Right lung (tissue), 5 donors: ENCODE measurements around the gene ALDH3B1. TPM values are rescaled to one million over a fixed set of nuclear protein-coding genes. Genes with fewer than 3 reads are reported as not detected.

Experiments used
- DNase-seq, 2 donors: peaks; one replicate each; pipeline ENCODE4 v3.0.0-alpha.2; 2013
- polyA plus RNA-seq, 5 donors: library from polyadenylated mRNA; unstranded; fragments of 120-200 nt; gene quantifications; one replicate each; pipeline versions ENCODE4 v1.2.1 to v1.2.3, GENCODE V29; 2013; ENCODE audit warnings: inconsistent platforms in 1 of 5, low replicate concordance in 1 of 5; ENCODE audit not compliant: insufficient read length in 5 of 5, insufficient read depth in 1 of 5

Gene ALDH3B1
- polyA plus RNA-seq, 5 donors: 10.7 to 21.4 (median 11.7) TPM

DNA sequence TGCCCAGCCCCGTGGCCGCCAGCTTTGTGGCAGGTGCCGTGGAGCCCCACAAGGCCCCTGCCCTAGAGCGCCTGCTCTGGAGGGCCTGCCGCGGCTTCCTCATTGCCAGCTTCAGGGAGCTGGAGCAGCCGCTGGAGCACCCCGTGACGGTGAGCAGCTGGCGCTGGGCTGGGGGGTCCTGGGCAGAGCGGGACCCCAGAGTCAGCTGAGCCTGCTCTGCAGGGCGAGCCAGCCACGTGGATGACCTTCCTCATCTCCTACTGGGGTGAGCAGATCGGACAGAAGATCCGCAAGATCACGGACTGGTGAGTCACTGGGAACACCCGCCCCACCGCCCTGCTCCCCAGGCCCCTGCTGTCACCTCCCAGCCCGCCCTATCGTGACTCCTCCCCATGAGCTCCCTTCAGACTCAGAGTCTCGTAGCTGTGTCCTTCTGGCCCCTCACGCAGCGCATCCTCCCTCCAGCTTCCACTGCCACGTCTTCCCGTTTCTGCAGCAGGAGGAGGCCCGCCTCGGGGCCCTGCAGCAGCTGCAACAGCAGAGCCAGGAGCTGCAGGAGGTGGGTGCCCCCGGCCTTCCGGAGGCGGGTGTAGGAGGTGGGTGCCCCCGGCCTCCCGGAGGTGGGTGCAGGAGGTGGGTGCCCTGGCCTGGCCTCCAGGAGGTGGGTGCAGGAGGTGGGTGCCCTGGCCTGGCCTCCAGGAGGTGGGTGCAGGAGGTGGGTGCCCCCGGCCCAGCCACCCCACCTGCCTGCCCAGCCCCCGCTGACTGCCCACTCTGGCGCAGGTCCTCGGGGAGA lies 33.4 kb downstream of the ALDH3B1 start:
- no peak for DNase-seq

DNA sequence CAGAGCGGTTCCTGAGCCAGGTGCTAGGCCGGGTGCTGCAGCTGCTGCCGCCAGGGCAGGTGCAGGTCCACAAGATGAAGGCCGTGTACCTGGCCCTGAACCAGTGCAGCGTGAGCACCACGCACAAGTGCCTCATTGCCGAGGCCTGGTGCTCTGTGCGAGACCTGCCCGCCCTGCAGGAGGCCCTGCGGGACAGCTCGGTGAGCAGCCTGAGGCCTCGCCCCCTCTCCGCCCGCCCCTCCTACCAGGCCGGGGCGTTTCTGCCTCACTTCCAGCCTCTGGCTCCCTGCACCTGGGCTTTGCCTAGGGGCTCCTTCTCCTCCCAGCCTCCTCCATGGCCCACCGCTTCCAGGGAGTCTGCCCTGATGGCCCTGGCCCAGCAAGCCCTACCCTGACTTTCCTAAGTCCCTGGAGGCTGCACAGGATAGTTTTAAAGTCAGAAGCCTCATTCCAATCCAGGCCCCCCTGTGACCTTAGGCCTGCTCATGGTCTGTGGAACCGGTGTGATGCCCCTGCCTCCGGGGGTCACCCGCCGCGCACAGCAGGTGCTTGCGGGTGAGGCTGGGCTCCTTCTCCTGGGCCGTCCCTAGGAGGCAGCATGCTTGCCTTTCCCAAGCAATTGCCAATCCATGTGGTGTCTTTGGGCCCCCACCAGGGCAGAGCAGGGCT lies 34.2 kb downstream of the ALDH3B1 start:
- DNase-seq: no peak

DNA sequence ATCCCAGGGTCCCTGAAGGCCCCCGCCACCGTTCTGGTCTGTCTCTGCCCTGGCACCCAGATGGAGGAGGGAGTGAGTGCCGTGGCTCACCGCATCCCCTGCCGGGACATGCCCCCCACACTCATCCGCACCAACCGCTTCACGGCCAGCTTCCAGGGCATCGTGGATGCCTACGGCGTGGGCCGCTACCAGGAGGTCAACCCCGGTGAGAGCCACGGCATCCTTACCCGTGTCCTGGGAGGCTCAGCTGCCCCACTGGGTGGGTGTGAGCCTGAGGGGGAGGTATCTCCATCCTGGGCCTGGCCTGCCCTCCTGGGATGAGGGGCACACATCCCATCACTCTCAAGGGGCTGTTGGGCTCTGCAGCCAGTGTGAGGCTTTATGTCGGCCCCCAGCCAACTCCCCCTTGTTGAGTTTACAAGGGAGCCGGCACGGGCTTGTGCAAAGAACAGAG lies 34.8 kb downstream of the ALDH3B1 start:
- no peak for DNase-seq

DNA sequence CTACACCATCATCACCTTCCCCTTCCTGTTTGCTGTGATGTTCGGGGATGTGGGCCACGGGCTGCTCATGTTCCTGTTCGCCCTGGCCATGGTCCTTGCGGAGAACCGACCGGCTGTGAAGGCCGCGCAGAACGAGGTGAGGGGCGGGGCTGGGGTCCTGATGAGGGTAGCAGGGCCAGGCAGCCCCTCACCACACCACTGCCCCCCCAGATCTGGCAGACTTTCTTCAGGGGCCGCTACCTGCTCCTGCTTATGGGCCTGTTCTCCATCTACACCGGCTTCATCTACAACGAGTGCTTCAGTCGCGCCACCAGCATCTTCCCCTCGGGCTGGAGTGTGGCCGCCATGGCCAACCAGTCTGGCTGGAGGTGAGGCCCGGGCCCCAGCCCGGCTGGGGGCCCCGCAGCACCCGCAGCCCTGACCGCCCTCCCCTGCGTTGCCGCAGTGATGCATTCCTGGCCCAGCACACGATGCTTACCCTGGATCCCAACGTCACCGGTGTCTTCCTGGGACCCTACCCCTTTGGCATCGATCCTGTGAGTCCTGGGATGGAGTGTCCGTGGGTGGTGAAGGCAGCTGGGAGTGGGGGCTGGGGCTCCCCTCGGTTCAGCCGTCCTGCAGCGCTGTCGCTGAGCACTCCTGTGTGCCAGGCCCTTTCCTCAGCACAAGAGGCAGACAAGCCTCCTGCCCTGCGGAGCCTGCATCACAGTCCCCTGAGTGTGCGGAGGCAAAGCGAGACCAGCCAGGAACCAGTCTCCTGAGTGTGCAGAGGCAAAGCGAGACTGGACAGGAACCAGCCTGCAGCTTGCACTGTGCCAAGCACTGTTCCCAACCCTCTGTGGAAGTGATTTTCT lies 37.5 kb downstream of the ALDH3B1 start:
- no peak for DNase-seq

DNA sequence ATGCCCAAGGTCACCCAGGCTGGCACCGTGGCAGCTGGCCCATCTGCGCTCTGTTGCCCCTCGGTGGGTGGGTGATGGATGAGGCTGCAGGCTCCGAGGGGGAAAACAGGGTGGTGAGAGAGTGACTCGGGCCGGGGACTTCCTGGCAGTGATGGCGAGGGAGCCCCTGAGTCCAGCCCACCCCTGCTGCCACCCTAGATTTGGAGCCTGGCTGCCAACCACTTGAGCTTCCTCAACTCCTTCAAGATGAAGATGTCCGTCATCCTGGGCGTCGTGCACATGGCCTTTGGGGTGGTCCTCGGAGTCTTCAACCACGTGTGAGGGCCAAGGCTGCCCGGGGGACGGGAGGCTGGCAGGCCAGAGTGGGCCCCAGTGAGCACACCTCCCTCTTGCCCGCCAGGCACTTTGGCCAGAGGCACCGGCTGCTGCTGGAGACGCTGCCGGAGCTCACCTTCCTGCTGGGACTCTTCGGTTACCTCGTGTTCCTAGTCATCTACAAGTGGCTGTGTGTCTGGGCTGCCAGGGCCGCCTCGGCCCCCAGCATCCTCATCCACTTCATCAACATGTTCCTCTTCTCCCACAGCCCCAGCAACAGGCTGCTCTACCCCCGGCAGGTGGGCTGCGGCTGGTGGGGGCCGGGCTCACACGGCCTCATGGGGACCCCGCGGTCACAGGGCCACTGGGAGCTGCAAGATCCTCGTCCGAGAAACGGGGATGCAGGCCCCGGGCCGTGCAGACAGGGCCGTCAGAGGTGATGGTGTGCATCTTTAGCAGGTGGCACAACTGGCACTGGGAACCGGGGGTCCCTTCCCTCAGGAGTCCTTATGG lies 38.8 kb downstream of the ALDH3B1 start:
- no peak for DNase-seq

DNA sequence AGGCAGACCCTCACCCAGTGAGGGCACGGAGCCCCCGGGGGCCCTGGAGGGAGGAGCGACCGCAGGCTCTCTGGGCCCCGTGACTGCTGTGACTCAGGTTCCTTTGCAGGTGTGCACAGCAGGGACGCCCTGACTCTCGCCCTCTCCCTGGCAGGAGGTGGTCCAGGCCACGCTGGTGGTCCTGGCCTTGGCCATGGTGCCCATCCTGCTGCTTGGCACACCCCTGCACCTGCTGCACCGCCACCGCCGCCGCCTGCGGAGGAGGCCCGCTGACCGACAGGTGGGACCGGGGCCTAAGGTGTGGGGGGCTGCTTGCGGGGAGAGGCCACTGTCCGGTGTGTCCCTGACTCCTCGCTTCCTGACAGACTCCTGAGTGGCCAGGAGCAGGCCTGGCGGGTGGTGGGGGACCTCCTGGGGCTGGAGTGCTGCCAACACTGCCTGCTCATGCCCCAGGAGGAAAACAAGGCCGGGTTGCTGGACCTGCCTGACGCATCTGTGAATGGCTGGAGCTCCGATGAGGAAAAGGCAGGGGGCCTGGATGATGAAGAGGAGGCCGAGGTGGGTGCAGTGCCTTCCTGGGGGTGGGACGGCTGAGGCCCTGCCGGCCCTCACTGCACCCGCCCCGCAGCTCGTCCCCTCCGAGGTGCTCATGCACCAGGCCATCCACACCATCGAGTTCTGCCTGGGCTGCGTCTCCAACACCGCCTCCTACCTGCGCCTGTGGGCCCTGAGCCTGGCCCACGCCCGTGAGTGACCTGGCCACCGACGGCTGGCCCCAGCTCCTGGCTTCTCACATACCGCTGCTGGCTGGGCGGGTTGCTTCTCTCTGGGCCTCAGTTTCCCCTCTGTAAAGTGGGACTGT lies 39.6 kb downstream of the ALDH3B1 start:
- no peak for DNase-seq

DNA sequence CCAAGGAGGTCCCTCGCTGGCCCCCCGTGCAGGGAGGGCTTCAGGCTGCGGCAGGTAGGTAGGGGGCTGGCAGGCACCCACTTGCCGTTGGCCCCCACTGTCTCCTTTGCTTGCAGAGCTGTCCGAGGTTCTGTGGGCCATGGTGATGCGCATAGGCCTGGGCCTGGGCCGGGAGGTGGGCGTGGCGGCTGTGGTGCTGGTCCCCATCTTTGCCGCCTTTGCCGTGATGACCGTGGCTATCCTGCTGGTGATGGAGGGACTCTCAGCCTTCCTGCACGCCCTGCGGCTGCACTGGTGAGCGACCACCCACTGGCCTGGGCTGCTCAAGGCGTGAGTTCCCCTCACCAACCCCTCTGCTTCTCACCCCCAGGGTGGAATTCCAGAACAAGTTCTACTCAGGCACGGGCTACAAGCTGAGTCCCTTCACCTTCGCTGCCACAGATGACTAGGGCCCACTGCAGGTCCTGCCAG lies 40.3 kb downstream of the ALDH3B1 start:
- DNase-seq: no peak

DNA sequence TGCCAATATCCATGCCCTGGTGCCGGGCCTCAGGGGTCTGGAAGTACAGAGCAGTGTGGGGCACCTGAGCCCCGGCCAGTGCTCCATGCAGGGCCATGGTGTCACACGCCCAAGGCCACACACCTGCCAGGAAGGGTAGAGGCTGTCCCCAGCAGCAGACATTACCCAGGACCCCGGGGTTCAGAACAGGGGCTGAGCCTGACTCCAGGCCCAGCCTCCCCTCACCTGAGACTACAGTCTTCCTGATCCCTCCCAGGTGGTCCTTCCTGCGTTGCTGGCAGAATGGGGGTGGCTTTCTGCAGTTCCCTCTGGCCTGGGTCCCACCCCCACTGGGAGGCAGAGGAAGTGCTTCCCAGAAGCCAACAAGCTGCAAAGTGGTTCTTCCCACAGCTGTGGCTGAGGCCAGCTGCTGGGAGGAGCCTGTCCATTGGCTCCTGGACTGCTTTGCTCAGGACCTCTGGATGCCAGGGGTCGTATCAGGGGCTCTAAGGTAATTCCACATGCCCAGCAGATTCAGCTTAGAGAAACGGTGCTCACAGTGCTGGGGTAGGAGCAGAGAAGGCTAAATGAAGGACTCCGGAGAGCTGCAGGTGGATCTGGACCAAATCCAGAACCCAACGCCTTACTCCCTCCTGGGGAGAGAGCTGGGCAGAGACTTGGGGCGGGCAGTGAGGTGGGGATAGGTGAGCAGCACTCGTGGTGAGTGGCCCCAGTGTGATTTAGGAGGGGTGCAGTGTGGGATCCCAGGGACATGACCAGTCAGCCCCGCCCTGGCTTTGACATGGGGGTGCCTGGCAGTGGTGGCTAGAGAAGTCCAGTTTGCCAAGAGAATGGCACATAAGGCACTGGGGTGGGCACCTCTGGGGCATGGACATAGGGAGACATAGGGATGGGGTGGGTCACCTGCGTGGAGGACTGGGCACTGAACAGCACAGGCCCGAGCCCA lies 41.3 kb downstream of the ALDH3B1 start:
- no peak for DNase-seq

DNA sequence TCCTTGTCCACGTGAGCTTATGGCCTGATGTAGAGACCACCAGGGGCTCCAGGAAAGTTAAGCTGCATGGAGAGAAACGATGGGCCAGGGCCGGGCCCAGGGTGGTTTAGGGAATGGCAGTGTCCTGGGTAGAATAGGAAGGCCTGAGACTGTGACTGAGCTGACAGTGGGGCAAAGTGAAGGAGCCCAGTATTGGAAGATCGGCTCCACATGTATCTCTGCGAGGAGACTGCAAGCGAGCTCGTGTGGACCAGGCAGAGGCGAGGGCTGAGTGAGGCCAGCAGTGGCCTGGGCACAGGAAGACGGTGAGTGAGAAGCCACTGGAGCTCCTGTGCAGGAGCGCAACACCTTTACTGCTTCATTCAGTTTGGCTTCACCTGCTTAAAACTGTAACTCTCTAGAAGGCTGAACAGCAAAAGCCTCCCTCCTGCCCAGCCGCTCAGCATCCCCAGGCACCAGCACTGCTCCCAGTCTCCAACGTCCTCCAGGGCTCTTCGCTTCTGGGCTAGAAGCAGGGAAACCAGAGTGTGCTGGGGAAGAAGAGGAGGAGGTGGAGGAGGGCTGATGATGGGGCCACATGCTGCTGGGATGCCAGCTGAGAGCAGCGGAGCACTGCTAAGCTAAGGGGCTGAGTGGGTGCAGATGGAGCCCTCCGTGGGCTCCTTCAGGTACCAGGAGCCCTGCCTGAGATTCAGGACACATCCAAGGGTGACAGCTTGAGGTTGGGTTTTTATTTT lies 42.2 kb downstream of the ALDH3B1 start:
- no peak for DNase-seq

DNA sequence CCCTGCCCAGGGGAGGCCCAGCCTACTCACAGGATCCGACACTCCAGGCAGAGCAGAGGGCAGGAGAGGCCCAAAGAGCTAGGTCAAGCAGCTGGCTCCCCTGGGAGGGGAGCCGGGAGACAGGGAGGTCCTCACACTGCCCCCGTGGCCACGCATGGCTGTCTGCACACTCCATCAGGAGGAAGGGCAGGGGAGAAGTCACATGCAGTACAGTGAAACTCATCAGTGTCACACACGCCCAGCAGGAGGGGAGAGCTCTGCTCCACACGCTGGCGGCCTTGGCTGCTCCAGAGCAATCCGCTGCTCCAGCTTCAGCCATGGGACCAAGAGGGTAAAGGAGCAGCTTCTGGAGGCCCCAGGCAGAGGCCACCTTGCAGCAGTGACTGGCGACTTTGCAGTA lies 43.0 kb downstream of the ALDH3B1 start:
- no peak for DNase-seq

DNA sequence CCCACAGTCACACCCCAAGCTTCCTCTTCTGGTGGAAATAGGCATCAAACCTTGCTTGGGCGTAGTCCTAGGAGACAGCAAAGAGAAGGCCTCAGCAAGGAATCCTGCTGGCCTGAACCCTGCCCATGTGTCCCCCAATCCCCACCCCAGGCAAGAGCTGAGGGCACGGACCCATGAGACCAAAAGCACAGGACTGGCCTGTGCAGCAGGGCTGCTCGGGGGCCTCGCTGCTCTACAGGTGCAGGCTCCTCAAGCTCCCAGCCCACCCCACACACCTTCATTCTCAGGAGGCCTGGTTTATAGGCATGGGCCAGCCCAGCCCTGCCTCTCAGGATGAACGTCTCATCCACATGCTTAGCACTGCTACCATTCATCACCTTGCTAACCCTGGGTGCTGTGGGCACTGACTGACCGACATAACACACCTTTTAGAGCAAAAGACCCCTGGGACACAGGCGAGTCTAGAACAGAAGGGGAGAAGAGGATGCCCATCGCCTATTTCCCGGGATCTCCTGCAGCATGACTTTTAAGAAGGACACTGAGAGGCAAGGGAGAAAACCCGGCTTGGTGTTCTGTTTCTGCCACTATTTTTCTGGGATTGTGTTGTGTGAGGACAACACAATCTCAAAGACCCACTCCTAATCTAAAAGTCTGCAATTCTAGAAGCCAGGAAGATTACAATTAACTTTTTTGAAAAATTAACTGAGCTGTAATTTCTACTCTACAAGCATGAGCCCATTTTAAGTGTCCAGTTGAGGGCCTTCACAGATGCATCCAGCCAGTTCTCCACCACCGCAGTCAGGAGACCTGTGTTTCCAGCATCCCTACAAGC lies 44.1 kb downstream of the ALDH3B1 start:
- no peak for DNase-seq

DNA sequence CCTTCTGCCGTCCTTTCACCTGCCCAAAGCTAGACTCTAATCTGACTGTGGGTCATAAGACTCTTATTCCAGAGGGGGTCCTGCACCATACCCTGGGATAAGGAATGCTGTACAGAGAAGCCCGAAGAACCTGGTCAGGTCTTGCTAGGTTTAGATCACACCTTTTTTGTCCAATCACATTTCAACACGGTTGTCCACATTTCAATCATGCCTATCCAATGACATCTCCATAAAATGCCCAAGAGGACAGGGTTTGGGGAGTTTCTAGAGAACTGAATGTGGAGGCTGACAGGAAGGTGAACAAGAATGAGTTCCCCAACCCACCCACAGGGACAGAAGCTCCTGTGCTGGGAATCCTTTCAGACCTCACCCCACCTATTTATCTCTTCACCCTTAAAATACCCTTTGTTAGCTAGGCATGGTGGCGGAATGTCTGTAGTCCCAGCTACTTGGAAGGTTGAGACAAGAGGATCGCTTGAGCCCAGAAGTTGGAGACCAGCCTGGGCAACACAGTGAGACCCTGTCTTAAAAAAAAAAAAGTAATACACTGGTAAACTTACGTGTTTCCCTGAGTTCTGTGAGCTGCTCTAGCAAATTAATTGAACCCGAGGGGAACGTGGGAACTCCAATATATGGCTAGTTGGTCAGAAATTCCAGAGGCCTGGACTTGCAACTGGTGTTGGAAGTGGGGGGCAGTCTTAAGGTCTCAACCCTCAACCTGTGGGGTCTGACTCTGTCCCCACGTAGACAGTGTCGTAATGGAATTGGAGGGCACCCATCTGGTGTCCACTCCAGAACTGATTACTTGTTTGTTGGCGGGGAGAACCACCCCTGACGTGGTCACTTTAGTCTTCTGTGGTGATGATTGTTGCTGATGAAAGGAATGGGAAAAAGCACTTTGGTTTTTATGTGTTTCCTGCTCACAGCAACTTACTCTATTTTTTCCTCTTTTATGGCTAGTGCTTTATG lies 46.5 kb downstream of the ALDH3B1 start:
- no peak for DNase-seq

DNA sequence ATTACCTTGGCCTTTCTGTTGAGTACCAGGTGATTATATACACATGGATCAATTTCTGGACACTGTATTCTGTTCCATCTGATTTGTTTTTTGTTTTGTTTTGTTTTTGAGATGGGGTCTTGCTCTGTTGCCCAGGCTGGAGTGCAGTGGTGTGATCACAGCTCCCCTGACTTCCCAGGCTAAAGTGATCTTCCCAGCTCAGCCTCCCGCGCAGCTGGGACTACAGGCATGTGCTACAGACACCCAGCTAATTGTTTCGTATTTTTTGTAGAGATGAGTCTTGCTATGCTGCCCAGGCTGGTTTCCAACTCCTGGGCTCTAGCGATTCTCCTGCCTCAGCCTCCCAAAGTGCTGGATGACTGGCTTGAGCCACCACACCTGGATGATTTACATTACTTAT lies 47.7 kb downstream of the ALDH3B1 start:
- DNase-seq: no peak

DNA sequence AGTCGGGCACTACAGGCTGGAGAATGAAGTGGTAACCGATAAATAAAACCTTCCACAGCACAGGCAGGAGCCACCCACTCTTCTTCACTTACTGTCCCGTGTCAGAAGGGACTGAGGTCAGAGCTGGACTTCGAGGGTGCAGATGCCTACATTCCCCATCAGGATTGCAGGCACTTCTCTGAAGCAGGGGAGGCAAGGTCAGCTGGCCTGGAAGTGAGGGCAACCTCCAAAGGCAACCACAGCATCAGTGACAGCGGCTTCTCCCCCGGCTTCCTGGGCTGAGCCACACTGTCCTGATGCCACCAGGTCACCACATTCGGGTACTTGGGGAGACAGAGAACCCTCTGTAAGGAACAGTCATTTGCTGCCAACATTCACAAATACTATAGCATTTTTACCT lies 51.4 kb downstream of the ALDH3B1 start:
- DNase-seq: no peak

DNA sequence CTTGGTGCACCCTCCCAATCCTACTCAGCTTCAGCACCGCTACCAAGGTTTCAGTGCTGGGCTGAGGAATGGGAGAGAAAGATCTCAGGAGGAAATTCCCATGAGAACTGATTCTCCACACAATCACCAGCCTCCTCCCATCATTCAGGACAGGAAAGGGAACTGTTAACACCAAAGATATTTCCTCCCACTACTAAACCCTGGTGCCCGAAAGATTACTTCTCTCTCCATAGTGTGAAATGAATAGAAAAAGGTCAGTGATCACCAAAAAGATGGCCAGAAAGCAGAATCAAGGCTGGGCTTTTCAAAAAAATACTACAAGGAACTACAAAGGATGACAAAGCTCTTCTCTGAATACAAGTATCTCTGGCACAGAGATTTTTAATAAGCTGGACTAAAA lies 54.8 kb downstream of the ALDH3B1 start:
- no peak for DNase-seq

DNA sequence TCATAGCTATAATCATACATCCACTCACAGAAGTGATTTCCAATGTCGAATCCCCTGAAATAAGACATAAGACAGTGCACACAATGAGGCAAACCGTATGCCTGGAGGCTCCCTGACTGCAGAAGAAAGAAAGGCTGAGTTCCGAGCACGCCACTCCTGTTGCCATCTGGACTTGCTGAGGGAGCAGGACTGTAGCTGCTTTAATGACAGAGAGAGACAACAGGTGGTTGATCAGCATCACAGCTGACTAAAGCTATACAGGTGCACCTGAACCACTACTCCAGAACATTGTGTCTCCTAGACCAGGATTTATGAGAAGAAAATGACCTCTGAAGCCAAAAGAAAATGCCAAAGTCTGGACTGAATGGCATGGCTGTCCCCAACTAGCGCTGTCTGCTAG lies 55.7 kb downstream of the ALDH3B1 start:
- DNase-seq: no peak
